Measurements from ENCODE around the gene SORBS1. TPM values are rescaled to one million over a fixed set of nuclear protein-coding genes. Genes with fewer than 3 reads are reported as not detected.

SORBS1 gene
- total and polyA plus RNA-seq, 4 donors = 33.2 to 71.3 (median 44.1) TPM

GRCh38 chr10:95451568-95452524 is 109.3 kb downstream of the SORBS1 start:
- no peak overlapping the region for H3K27ac ChIP-seq (ENCODE audit: low read depth in 1 of 2, low read length in 2 of 2)

GRCh38 chr10:95451150-95451549 is 110.0 kb downstream of the SORBS1 start:
- Histone ChIP-seq H3K27ac (ENCODE audit: low read depth in 1 of 2, low read length in 2 of 2) (no peak overlapping the region), H3K36me3 (ENCODE audit: control insufficient read depth in 4 of 4, insufficient read depth in 3 of 4, low read depth in 1 of 4, low read length in 3 of 4) (no peaks in the 10 kb centered on the region), H3K4me1 (ENCODE audit: control insufficient read depth in 4 of 4, insufficient read depth in 4 of 4, low read length in 3 of 4) (peaks cover 0 to 29% (median 10%) of the 10 kb centered on the region in 4 donors), H3K27me3 (ENCODE audit: control insufficient read depth in 4 of 4, insufficient read depth in 4 of 4, low read length in 3 of 4) (no peaks in the 10 kb centered on the region), H3K4me3 (ENCODE audit: low read depth in 1 of 3, low read length in 3 of 3) (no peak overlapping the region), H3K9me3 (ENCODE audit: control insufficient read depth in 4 of 4, low read length in 3 of 4) (no peaks in the 10 kb centered on the region), H3K9ac (ENCODE audit: low read depth in 1 of 2, low read length in 2 of 2) (no peak overlapping the region)
- WGBS = 78% methylated on average over 5 of the region's 5 CpGs
- DNase-seq (ENCODE audit: low spot score) = no peak
- TF ChIP-seq FOXA2 (IDR thresholded peaks at IDR 0.05) = no peak
- no peak for TF ChIP-seq HNF4G (IDR thresholded peaks at IDR 0.05)
- TF ChIP-seq RXRA (IDR thresholded peaks at IDR 0.05) = no peak
- no peak for TF ChIP-seq ATF3 (IDR thresholded peaks at IDR 0.05)
- TF ChIP-seq GABPA (IDR thresholded peaks at IDR 0.05 in 1 of 2, conservative IDR thresholded peaks at IDR 0.05 in 1 of 2) = no peak
- no peak for TF ChIP-seq SP1 (IDR thresholded peaks at IDR 0.05)
- TF ChIP-seq JUND (IDR thresholded peaks at IDR 0.05) = no peak

More at GRCh38 chr10:95451568-95452524, 109.3 kb downstream of the SORBS1 start:
- no peaks in the 10 kb centered on the region for H3K9me3 ChIP-seq (ENCODE audit: control insufficient read depth in 4 of 4, low read length in 3 of 4)
- peaks cover 0 to 31% (median 10%) of the 10 kb centered on the region in 4 donors for H3K4me1 ChIP-seq (ENCODE audit: control insufficient read depth in 4 of 4, insufficient read depth in 4 of 4, low read length in 3 of 4)
- no peak for DNase-seq (ENCODE audit: low spot score)
- H3K27me3 ChIP-seq (ENCODE audit: control insufficient read depth in 4 of 4, insufficient read depth in 4 of 4, low read length in 3 of 4) = no peaks in the 10 kb centered on the region
- WGBS = 63% methylated on average over 4 of the region's 4 CpGs
- TF ChIP-seq MAX (IDR thresholded peaks at IDR 0.05) (no peak), CTCF (IDR thresholded peaks at IDR 0.05; ENCODE audit: low read depth, low read length, missing input control) (no peak), JUND (IDR thresholded peaks at IDR 0.05) (no peak)
- H3K9ac ChIP-seq (ENCODE audit: low read depth in 1 of 2, low read length in 2 of 2) = peak overlapping the region in 1 of 2 donors; percentile 29
- no peak overlapping the region for H3K4me3 ChIP-seq (ENCODE audit: low read depth in 1 of 3, low read length in 3 of 3)
- H3K36me3 ChIP-seq (ENCODE audit: control insufficient read depth in 4 of 4, insufficient read depth in 3 of 4, low read depth in 1 of 4, low read length in 3 of 4) = no peaks in the 10 kb centered on the region

- no peak overlapping the region for H3K9ac ChIP-seq (ENCODE audit: low read depth in 1 of 2, low read length in 2 of 2)
- H3K4me3 ChIP-seq (ENCODE audit: low read depth in 1 of 3, low read length in 3 of 3) = no peak overlapping the region
- no peaks in the 10 kb centered on the region for H3K9me3 ChIP-seq (ENCODE audit: control insufficient read depth in 4 of 4, low read length in 3 of 4)
- no peak overlapping the region for H3K27ac ChIP-seq (ENCODE audit: low read depth in 1 of 2, low read length in 2 of 2)
- TF ChIP-seq CTCF (IDR thresholded peaks at IDR 0.05; ENCODE audit: low read depth, low read length, missing input control) (no peak), EGR1 (IDR thresholded peaks at IDR 0.05; ENCODE audit: low read depth in 2 of 2) (no peak), JUND (IDR thresholded peaks at IDR 0.05) (no peak), SP1 (IDR thresholded peaks at IDR 0.05) (no peak), TAF1 (conservative IDR thresholded peaks at IDR 0.05) (no peak)
- H3K27me3 ChIP-seq (ENCODE audit: control insufficient read depth in 4 of 4, insufficient read depth in 4 of 4, low read length in 3 of 4) = no peaks in the 10 kb centered on the region
- no peak for DNase-seq (ENCODE audit: low spot score)
- H3K36me3 ChIP-seq (ENCODE audit: control insufficient read depth in 4 of 4, insufficient read depth in 3 of 4, low read depth in 1 of 4, low read length in 3 of 4) = no peaks in the 10 kb centered on the region
- WGBS = 96% methylated on average over 4 of the region's 4 CpGs
- H3K4me1 ChIP-seq (ENCODE audit: control insufficient read depth in 4 of 4, insufficient read depth in 4 of 4, low read length in 3 of 4) = peaks cover 0 to 34% (median 14%) of the 10 kb centered on the region in 4 donors
These were observed 111.0 kb downstream of the SORBS1 start for GRCh38 chr10:95450188-95450587.

All from liver (tissue), 9 donors.